Uterus (tissue), 2 donors: ENCODE results near the gene HELT.

Experiments used
- POLR2A ChIP-seq, 2 donors: fragments of 450-650 bp; IDR thresholded peaks; one replicate each; pipeline ENCODE4 v1.6.1; 2016; ENCODE audit warnings: antibody characterized with exemption in 2 of 2, mild to moderate bottlenecking in 1 of 2, moderate library complexity in 1 of 2
- TF ChIP-seq, protein P1 (sequence below), 4 experiments: fragments of 200-600 bp in 2 of 4; fragments of 450-650 bp in 2 of 4; sonication (generic) in 2 of 4; IDR thresholded peaks; one replicate each; pipeline ENCODE4 v1.5.1; 2016 to 2019; ENCODE audit warnings: antibody characterized with exemption in 4 of 4, mild to moderate bottlenecking in 2 of 4, moderate library complexity in 1 of 4

DNA sequence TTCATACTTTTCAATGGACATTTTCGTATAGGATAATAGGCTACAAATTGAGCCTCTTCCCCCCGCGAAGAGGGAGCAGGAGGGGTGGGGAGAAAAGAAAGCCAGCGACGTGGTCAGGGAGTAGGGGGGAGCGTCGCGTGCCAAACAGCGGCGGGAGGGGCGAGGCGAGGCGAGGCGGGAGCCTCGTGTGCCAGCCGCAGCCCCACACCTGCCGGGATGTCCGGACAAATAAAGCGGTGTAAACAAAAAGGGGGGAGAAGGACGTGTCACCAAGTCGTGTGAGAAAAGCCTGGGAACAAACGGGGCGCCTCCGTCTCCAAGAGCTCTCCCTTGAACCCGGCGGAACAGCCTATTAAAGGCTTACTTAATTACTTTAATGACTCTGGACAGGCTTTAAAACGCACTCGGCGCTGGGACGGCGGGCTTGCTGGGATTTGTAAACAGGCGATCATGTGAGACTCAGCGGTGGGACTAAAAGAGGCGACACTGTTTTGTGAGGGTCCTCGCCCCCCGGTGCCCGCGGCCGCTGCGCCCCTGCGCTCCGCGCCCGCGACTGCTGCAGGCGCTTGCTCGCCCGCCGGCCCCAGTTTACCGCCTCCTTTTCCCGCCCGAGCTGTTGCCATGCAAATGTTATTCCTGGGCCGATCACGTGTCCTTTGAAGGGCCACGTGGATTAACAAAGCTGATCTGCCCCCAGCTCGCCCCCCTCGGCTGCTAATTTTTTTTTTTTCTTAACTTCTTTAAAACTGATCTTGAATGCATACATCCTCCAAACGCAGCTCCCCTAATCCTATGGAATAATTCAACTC is at the start of gene HELT:
- no peak for TF ChIP-seq POLR2A (IDR thresholded peaks at IDR 0.05)
- TF ChIP-seq, protein P1, sequence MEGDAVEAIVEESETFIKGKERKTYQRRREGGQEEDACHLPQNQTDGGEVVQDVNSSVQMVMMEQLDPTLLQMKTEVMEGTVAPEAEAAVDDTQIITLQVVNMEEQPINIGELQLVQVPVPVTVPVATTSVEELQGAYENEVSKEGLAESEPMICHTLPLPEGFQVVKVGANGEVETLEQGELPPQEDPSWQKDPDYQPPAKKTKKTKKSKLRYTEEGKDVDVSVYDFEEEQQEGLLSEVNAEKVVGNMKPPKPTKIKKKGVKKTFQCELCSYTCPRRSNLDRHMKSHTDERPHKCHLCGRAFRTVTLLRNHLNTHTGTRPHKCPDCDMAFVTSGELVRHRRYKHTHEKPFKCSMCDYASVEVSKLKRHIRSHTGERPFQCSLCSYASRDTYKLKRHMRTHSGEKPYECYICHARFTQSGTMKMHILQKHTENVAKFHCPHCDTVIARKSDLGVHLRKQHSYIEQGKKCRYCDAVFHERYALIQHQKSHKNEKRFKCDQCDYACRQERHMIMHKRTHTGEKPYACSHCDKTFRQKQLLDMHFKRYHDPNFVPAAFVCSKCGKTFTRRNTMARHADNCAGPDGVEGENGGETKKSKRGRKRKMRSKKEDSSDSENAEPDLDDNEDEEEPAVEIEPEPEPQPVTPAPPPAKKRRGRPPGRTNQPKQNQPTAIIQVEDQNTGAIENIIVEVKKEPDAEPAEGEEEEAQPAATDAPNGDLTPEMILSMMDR (IDR thresholded peaks at IDR 0.05), result no peak
